Colonic mucosa (tissue), 4 donors: ENCODE measurements around the gene PEPD. TPM values are rescaled to one million over a fixed set of nuclear protein-coding genes. Genes with fewer than 3 reads are reported as not detected.
"Not testable (repeated sequence)": the region's sequence is repeated elsewhere in the genome, so short reads cannot be mapped to it uniquely, and the experiment has no call there.

Experiments used
- DNase-seq: peaks from one replicate; pipeline ENCODE4 v3.0.0-alpha.2; 2020
- H3K27ac ChIP-seq: fragments of 200-600 bp; one replicate; pipeline ENCODE4 v1.8.0; 2021
- H3K27me3 ChIP-seq: fragments of 200-600 bp; one replicate; pipeline ENCODE4 v1.8.0; 2021
- H3K36me3 ChIP-seq: fragments of 200-600 bp; one replicate; pipeline ENCODE4 v1.8.0; 2021
- H3K4me1 ChIP-seq: fragments of 200-600 bp; one replicate; pipeline ENCODE4 v1.8.0; 2021; ENCODE audit warnings: mild to moderate bottlenecking
- H3K4me3 ChIP-seq: fragments of 200-600 bp; one replicate; pipeline ENCODE4 v1.8.0; 2021
- H3K9ac ChIP-seq, 2 donors: one replicate each; pipeline ENCODE4 v1.7.0; 2013; ENCODE audit warnings: control low read depth in 2 of 2, low read depth in 2 of 2, low read length in 2 of 2
- H3K9me3 ChIP-seq: fragments of 200-600 bp; one replicate; pipeline ENCODE4 v1.8.0; 2021
- CTCF ChIP-seq: fragments of 200-600 bp; IDR thresholded peaks from one replicate; pipeline ENCODE4 v1.8.0; 2022; ENCODE audit warnings: antibody characterized with exemption, mild to moderate bottlenecking
- intact Hi-C: fragments of 100-400 bp; cut with DNase I; formaldehyde crosslinking; loops from one replicate; pipeline ENCODE4 v1.14.1; 2022
- total RNA-seq, 2 donors: library from RNA; stranded (reverse); fragmentation: NEBNext Ultra II Directional in 1 of 2; extraction: Animal tissue kit (Norgen Biotek cat#: 25700) in 1 of 2; gene quantifications; one replicate each; pipeline ENCODE4 v1.2.1, GENCODE V29; 2021
- donor health status: healthy.
- donor health status: DM: no; HTN: no; CAD: no.
- donor health status: DM: no; HTN: no; CAD: no.

The PEPD gene
- total RNA-seq, 2 donors from 2014 or later: 47.9 to 71.4 TPM

GRCh38 chr19:33486936-33487811, 34.4 kb downstream of the PEPD start:
- intact Hi-C loops: no loop called here
- Histone ChIP-seq H3K27ac (no peak overlapping the region), H3K9ac (no peak overlapping the region), H3K27me3 (no peaks in the 10 kb centered on the region), H3K36me3 (no peaks in the 10 kb centered on the region), H3K4me3 (no peak overlapping the region), H3K9me3 (no peaks in the 10 kb centered on the region), H3K4me1 (no peaks in the 10 kb centered on the region)
- no peak for TF ChIP-seq CTCF
- no peak for DNase-seq

GRCh38 chr19:33486407-33486806, 35.2 kb downstream of the PEPD start:
- H3K27ac ChIP-seq: no peak overlapping the region
- no peaks in the 10 kb centered on the region for H3K36me3 ChIP-seq
- H3K9ac ChIP-seq: no peak overlapping the region
- no peaks in the 10 kb centered on the region for H3K9me3 ChIP-seq
- no peak for TF ChIP-seq CTCF
- no peak for DNase-seq
- intact Hi-C loops: no loop called here
- no peak overlapping the region for H3K4me3 ChIP-seq
- no peaks in the 10 kb centered on the region for H3K27me3 ChIP-seq
- no peaks in the 10 kb centered on the region for H3K4me1 ChIP-seq

GRCh38 chr19:33484226-33484774, 37.3 kb downstream of the PEPD start:
- no peaks in the 10 kb centered on the region for H3K4me1 ChIP-seq
- no peaks in the 10 kb centered on the region for H3K27me3 ChIP-seq
- DNase-seq: no peak
- no peaks in the 10 kb centered on the region for H3K36me3 ChIP-seq
- H3K4me3 ChIP-seq: no peak overlapping the region
- intact Hi-C loops: no loop called here
- H3K9ac ChIP-seq: no peak overlapping the region
- H3K27ac ChIP-seq: no peak overlapping the region
- TF ChIP-seq CTCF: no peak
- H3K9me3 ChIP-seq: no peaks in the 10 kb centered on the region

GRCh38 chr19:33482476-33482875, 39.1 kb downstream of the PEPD start:
- Histone ChIP-seq H3K9me3 (no peaks in the 10 kb centered on the region), H3K27me3 (no peaks in the 10 kb centered on the region), H3K9ac (no peak overlapping the region), H3K4me3 (no peak overlapping the region), H3K36me3 (no peaks in the 10 kb centered on the region), H3K4me1 (no peaks in the 10 kb centered on the region), H3K27ac (no peak overlapping the region)
- no peak for TF ChIP-seq CTCF
- intact Hi-C loops: no loop called here
- DNase-seq: no peak

GRCh38 chr19:33481863-33482262, 39.7 kb downstream of the PEPD start:
- Histone ChIP-seq H3K4me1 (no peaks in the 10 kb centered on the region), H3K9ac (no peak overlapping the region), H3K36me3 (no peaks in the 10 kb centered on the region), H3K4me3 (no peak overlapping the region), H3K27ac (no peak overlapping the region), H3K27me3 (no peaks in the 10 kb centered on the region), H3K9me3 (no peaks in the 10 kb centered on the region)
- TF ChIP-seq CTCF: no peak
- DNase-seq: no peak
- intact Hi-C loops: no loop called here

GRCh38 chr19:33479570-33479969, 42.0 kb downstream of the PEPD start:
- H3K27me3 ChIP-seq, H3K4me3 ChIP-seq, intact Hi-C loops, H3K4me1 ChIP-seq, H3K27ac ChIP-seq, H3K9me3 ChIP-seq, H3K36me3 ChIP-seq, H3K9ac ChIP-seq, DNase-seq: not testable (repeated sequence)
